DOHH2 (cell line): ENCODE results near the gene EHMT2.

ENCODE experiments used
- H3F3A ChIP-seq: fragments of 200-600 bp; sonication (generic), shearing (Covaris generic); 2 replicates; pipeline ENCODE4 v1.6.0; 2016; ENCODE audit warnings: antibody characterized with exemption, mild to moderate bottlenecking; ENCODE audit not compliant: control insufficient read depth, insufficient read depth
- H3K27ac ChIP-seq: fragments of 200-600 bp; sonication (generic); 2 replicates; pipeline ENCODE4 v1.5.1; 2014; ENCODE audit warnings: low read depth, mild to moderate bottlenecking, low read length, moderate library complexity
- H3K27me3 ChIP-seq: fragments of 200-600 bp; sonication (generic); 2 replicates; pipeline ENCODE4 v1.6.1; 2014; ENCODE audit warnings: mild to moderate bottlenecking, low read length, mixed read lengths; ENCODE audit not compliant: control insufficient read depth
- H3K36me3 ChIP-seq: fragments of 200-600 bp; sonication (generic); 2 replicates; pipeline ENCODE4 v1.6.1; 2014; ENCODE audit warnings: mild to moderate bottlenecking, low read length, moderate library complexity, mixed read lengths; ENCODE audit not compliant: control insufficient read depth
- H3K4me1 ChIP-seq: fragments of 200-600 bp; sonication (generic); 2 replicates; pipeline ENCODE4 v1.6.1; 2014; ENCODE audit warnings: mild to moderate bottlenecking, low read length, mixed read lengths; ENCODE audit not compliant: control insufficient read depth
- H3K4me2 ChIP-seq: fragments of 200-600 bp; sonication (generic); 2 replicates; pipeline ENCODE4 v1.6.0; 2014; ENCODE audit warnings: mild to moderate bottlenecking, low read length, moderate library complexity
- H3K4me3 ChIP-seq: fragments of 200-600 bp; sonication (generic); 2 replicates; pipeline ENCODE4 v1.5.1; 2014; ENCODE audit warnings: mild to moderate bottlenecking, low read length, mixed read lengths
- H3K79me2 ChIP-seq: fragments of 200-600 bp; sonication (generic); 2 replicates; pipeline ENCODE4 v1.6.1; 2014; ENCODE audit warnings: mild to moderate bottlenecking, low read length, mixed read lengths; ENCODE audit not compliant: control insufficient read depth
- H3K9me2 ChIP-seq: fragments of 200-600 bp; sonication (generic); replicated peaks from 2 replicates; pipeline ENCODE4 v1.6.1; 2014; ENCODE audit warnings: mild to moderate bottlenecking, low read length, mixed read lengths; ENCODE audit not compliant: control insufficient read depth
- H3K9me3 ChIP-seq: fragments of 200-600 bp; sonication (generic); 2 replicates; pipeline ENCODE4 v1.6.1; 2014; ENCODE audit warnings: antibody characterized with exemption, low read length, mixed read lengths; ENCODE audit not compliant: control insufficient read depth, insufficient read depth
- H4K20me1 ChIP-seq: fragments of 200-600 bp; sonication (generic); 2 replicates; pipeline ENCODE4 v1.6.0; 2014; ENCODE audit warnings: low read depth, mild to moderate bottlenecking, antibody characterized with exemption, low read length, moderate library complexity; ENCODE audit not compliant: control insufficient read depth, insufficient read depth
- EZH2phosphoT487 ChIP-seq: fragments of 200-600 bp; sonication (generic); IDR thresholded peaks from 2 replicates; pipeline ENCODE4 v1.6.1; 2017; ENCODE audit warnings: borderline replicate concordance, mild to moderate bottlenecking, antibody characterized with exemption, low read length, moderate library complexity, mixed read lengths
- TF ChIP-seq, protein P1 (sequence below): fragments of 200-600 bp; sonication (generic); IDR thresholded peaks from one replicate; pipeline ENCODE4 v1.5.1; 2014; ENCODE audit warnings: antibody characterized with exemption, mild to moderate bottlenecking, low read depth, low read length; ENCODE audit not compliant: poor library complexity, severe bottlenecking

EHMT2 gene

DNA sequence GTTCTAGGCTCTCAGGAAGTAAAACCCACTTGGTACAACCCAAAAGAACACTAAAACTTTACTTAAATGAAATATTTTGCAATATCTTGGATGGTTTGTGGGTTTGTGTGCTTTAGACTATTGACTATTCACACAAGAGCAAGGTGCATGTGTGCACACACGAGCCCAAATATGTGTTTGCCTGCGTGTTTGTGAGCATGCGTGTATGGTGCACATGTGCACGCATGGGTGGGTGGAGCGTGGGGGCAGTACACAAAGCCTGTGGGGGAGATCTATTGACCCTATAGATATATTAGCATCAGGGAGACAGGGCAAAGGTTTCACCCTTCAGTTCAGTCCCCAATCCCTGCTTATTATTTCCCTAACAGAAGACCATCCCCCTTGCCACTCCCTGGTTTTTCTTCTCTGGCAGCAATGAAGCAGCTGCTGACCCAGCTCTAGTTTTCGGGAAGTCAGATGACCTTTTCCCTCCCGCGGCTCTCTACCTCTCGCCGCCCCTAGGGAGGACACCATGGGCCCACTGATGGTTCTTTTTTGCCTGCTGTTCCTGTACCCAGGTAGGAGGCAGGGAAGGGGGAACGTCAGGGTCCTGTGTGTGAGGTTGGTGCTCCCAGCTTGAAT, 29.9 kb upstream of the EHMT2 start, which contains the start of gene C2:
C2 (plus strand) TSS at position 476 of the 621 bp plus-strand sequence; CDS start at position 512, 36 bp downstream.
- peaks cover 2% of the 10 kb centered on the region; the same call in 1 of the 2 replicates for H3K27me3 ChIP-seq
- TF ChIP-seq EZH2phosphoT487 = no peak
- TF ChIP-seq, protein P1, sequence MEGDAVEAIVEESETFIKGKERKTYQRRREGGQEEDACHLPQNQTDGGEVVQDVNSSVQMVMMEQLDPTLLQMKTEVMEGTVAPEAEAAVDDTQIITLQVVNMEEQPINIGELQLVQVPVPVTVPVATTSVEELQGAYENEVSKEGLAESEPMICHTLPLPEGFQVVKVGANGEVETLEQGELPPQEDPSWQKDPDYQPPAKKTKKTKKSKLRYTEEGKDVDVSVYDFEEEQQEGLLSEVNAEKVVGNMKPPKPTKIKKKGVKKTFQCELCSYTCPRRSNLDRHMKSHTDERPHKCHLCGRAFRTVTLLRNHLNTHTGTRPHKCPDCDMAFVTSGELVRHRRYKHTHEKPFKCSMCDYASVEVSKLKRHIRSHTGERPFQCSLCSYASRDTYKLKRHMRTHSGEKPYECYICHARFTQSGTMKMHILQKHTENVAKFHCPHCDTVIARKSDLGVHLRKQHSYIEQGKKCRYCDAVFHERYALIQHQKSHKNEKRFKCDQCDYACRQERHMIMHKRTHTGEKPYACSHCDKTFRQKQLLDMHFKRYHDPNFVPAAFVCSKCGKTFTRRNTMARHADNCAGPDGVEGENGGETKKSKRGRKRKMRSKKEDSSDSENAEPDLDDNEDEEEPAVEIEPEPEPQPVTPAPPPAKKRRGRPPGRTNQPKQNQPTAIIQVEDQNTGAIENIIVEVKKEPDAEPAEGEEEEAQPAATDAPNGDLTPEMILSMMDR = no peak
- H3K4me1 ChIP-seq = no peaks in the 10 kb centered on the region
- no peaks in the 10 kb centered on the region for H3K36me3 ChIP-seq
- no peak within 1 kb of the TSS for H3K27ac ChIP-seq
- no peaks in the 10 kb centered on the region for H4K20me1 ChIP-seq
- no peaks in the 10 kb centered on the region for H3K9me3 ChIP-seq
- no peak within 1 kb of the TSS for H3K4me3 ChIP-seq
- no peak within 1 kb of the TSS for H3K4me2 ChIP-seq
- H3F3A ChIP-seq = no peaks in the 10 kb centered on the region
- H3K9me2 ChIP-seq = no peaks in the 10 kb centered on the region
- H3K79me2 ChIP-seq = no peaks in the 10 kb centered on the region

DNA sequence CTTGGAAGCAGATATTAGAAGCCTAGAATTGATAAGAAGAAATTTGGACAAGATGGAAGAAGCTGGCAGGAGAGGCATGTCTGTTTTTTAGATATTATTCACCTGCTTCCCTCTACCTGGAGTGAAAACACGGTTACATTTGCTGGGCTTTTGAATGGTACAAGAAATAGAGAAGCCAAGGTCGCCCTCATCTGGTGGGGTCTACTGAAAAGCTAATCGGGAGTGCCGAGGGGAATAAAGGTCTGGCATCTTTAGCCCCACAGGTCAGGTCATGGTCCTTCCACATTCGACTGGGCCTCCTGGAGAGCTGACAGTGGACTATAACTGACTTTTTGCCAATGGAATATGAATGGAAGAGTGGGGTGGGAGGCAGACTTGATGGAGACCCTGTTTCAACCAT, 25.4 kb upstream of the EHMT2 start:
- Histone ChIP-seq H3F3A (no peaks in the 10 kb centered on the region), H3K9me2 (no peaks in the 10 kb centered on the region), H3K36me3 (no peaks in the 10 kb centered on the region), H4K20me1 (no peaks in the 10 kb centered on the region), H3K27me3 (peaks cover 2% of the 10 kb centered on the region; the same call in 1 of the 2 replicates), H3K27ac (no peak overlapping the region), H3K4me2 (no peak overlapping the region), H3K9me3 (no peaks in the 10 kb centered on the region), H3K79me2 (no peaks in the 10 kb centered on the region), H3K4me3 (no peak overlapping the region), H3K4me1 (no peaks in the 10 kb centered on the region)
- no peak for TF ChIP-seq EZH2phosphoT487
- TF ChIP-seq, protein P1 = peak; percentile 36

DNA sequence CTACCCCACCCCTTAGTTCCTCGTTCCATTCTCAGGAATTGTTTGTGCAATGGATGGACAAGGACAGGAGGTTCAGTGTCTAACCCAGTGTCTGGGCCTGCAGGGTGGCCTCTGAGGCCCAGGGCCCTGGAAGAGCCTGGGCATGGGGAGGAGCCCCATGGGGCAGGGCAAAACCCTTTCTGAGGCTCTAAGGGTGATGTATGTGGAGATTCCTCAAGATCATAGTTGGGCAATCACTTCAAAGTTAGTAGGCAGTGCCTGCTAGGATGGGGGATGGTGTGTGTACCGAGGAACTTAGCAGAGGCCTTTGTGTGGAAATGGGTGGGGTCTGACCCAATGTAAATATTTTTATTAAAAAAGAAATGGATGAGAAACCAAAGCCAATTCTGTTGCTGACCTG, 23.3 kb upstream of the EHMT2 start:
- no peaks in the 10 kb centered on the region for H3K9me3 ChIP-seq
- H3K36me3 ChIP-seq = no peaks in the 10 kb centered on the region
- no peaks in the 10 kb centered on the region; the same call in 1 of the 2 replicates for H3K27me3 ChIP-seq
- no peaks in the 10 kb centered on the region for H3K4me1 ChIP-seq
- H4K20me1 ChIP-seq = no peaks in the 10 kb centered on the region
- TF ChIP-seq, protein P1 = no peak
- no peak for TF ChIP-seq EZH2phosphoT487
- H3K9me2 ChIP-seq = no peaks in the 10 kb centered on the region
- H3K79me2 ChIP-seq = no peaks in the 10 kb centered on the region
- no peak overlapping the region for H3K4me3 ChIP-seq
- H3K4me2 ChIP-seq = no peak overlapping the region
- H3K27ac ChIP-seq = no peak overlapping the region
- no peaks in the 10 kb centered on the region for H3F3A ChIP-seq
